ENCODE measurements around the gene EML4.

The EML4 gene

GRCh38 chr2:42135381-42136312 lies 33.5 kb upstream of the EML4 start:
- Histone ChIP-seq H3K27ac (replicated peaks) (no peak overlapping the region), H3K27me3 (ENCODE audit: insufficient read depth, poor library complexity, severe bottlenecking) (peaks cover 3% of the 10 kb centered on the region), H3K4me3 (replicated peaks; ENCODE audit: insufficient read depth, low read length) (no peak overlapping the region)
- DNase-seq (ENCODE audit: low read depth in 1 of 2, low spot score in 1 of 2) = no peak
- TF ChIP-seq, protein P1, sequence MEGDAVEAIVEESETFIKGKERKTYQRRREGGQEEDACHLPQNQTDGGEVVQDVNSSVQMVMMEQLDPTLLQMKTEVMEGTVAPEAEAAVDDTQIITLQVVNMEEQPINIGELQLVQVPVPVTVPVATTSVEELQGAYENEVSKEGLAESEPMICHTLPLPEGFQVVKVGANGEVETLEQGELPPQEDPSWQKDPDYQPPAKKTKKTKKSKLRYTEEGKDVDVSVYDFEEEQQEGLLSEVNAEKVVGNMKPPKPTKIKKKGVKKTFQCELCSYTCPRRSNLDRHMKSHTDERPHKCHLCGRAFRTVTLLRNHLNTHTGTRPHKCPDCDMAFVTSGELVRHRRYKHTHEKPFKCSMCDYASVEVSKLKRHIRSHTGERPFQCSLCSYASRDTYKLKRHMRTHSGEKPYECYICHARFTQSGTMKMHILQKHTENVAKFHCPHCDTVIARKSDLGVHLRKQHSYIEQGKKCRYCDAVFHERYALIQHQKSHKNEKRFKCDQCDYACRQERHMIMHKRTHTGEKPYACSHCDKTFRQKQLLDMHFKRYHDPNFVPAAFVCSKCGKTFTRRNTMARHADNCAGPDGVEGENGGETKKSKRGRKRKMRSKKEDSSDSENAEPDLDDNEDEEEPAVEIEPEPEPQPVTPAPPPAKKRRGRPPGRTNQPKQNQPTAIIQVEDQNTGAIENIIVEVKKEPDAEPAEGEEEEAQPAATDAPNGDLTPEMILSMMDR (IDR thresholded peaks at IDR 0.05; ENCODE audit: insufficient read depth, low read length) = no peak
- TF ChIP-seq POLR2AphosphoS5 (IDR thresholded peaks at IDR 0.05; ENCODE audit: low read depth) (no peak), SPI1 (IDR thresholded peaks at IDR 0.05; ENCODE audit: borderline replicate concordance, low read depth) (no peak), GABPA (IDR thresholded peaks at IDR 0.05; ENCODE audit: low read depth) (no peak)
- TF ChIP-seq, protein P2, sequence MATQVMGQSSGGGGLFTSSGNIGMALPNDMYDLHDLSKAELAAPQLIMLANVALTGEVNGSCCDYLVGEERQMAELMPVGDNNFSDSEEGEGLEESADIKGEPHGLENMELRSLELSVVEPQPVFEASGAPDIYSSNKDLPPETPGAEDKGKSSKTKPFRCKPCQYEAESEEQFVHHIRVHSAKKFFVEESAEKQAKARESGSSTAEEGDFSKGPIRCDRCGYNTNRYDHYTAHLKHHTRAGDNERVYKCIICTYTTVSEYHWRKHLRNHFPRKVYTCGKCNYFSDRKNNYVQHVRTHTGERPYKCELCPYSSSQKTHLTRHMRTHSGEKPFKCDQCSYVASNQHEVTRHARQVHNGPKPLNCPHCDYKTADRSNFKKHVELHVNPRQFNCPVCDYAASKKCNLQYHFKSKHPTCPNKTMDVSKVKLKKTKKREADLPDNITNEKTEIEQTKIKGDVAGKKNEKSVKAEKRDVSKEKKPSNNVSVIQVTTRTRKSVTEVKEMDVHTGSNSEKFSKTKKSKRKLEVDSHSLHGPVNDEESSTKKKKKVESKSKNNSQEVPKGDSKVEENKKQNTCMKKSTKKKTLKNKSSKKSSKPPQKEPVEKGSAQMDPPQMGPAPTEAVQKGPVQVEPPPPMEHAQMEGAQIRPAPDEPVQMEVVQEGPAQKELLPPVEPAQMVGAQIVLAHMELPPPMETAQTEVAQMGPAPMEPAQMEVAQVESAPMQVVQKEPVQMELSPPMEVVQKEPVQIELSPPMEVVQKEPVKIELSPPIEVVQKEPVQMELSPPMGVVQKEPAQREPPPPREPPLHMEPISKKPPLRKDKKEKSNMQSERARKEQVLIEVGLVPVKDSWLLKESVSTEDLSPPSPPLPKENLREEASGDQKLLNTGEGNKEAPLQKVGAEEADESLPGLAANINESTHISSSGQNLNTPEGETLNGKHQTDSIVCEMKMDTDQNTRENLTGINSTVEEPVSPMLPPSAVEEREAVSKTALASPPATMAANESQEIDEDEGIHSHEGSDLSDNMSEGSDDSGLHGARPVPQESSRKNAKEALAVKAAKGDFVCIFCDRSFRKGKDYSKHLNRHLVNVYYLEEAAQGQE (IDR thresholded peaks at IDR 0.05; ENCODE audit: insufficient replicate concordance, low read depth) = no peak

DNA sequence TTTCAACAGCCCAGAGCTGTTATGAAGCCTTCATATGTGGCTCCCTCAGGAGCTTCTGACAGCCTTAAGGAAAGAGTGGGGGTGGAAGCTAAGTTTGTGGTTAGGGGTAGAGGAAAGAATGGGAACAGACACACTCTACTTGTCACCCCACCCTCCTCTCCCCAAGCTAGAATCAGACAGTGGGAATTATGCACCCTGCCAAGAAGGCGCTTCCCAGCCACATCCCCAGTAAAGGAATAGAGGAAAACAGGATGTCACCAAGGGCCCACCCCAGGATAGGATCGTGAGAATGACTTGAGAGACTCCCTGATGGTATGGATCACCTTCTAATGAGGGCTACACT lies 32.4 kb upstream of the EML4 start:
- DNase-seq (ENCODE audit: low read depth in 1 of 2, low spot score in 1 of 2) = no peak
- Histone ChIP-seq H3K4me3 (replicated peaks; ENCODE audit: insufficient read depth, low read length) (no peak overlapping the region), H3K27me3 (ENCODE audit: insufficient read depth, poor library complexity, severe bottlenecking) (peaks cover 3% of the 10 kb centered on the region), H3K27ac (replicated peaks) (no peak overlapping the region)
- TF ChIP-seq SPI1 (IDR thresholded peaks at IDR 0.05; ENCODE audit: borderline replicate concordance, low read depth) = no peak
- TF ChIP-seq, protein P2 (IDR thresholded peaks at IDR 0.05; ENCODE audit: insufficient replicate concordance, low read depth) = no peak
- TF ChIP-seq, protein P1 (IDR thresholded peaks at IDR 0.05; ENCODE audit: insufficient read depth, low read length) = no peak

DNA sequence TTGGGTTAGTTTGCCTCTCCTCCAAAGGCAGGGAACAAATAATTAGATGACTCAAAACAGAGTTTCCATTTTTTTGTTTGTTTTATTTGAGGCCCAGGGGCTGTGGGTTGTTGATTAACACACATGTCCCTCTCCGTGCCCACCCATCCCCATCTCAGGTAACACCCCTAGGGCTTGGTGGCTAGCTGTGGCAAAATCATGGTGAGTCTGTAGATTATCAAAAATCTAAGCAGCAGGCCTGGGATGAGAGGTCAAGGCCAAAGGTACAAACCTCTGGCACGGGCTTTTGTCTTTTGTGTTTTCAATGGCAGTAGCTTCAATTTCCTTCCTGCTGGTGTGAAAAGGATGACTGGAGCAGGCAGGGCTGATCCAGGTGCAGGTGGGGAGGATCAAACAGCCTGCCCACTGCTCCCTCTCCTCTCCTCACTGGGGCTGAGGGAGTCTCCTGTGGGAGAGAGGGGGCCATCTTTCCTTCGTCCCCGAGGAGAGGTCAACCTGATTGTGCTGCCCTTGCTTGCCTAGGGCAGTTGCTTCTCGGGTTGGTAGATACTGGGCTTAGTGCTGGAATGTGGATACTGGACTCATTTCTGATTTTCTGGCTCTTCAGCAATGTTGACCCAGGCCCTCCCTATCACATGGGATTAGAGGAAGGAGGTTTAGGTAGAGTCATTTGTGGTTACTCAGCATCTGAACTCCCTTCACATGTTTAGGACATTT lies 31.9 kb upstream of the EML4 start:
- Histone ChIP-seq H3K27ac (replicated peaks) (no peak overlapping the region), H3K27me3 (ENCODE audit: insufficient read depth, poor library complexity, severe bottlenecking) (peaks cover 3% of the 10 kb centered on the region), H3K4me3 (replicated peaks; ENCODE audit: insufficient read depth, low read length) (no peak overlapping the region)
- DNase-seq (ENCODE audit: low read depth in 1 of 2, low spot score in 1 of 2) = no peak
- TF ChIP-seq POLR2AphosphoS5 (IDR thresholded peaks at IDR 0.05; ENCODE audit: low read depth) = no peak
- no peak for TF ChIP-seq GABPA (IDR thresholded peaks at IDR 0.05; ENCODE audit: low read depth)
- TF ChIP-seq, protein P1 (IDR thresholded peaks at IDR 0.05; ENCODE audit: insufficient read depth, low read length) = no peak
- TF ChIP-seq, protein P2 (IDR thresholded peaks at IDR 0.05; ENCODE audit: insufficient replicate concordance, low read depth) = no peak
- no peak for TF ChIP-seq SPI1 (IDR thresholded peaks at IDR 0.05; ENCODE audit: borderline replicate concordance, low read depth)
